ENCODE data around the gene SMURF2.

Gene SMURF2

DNA sequence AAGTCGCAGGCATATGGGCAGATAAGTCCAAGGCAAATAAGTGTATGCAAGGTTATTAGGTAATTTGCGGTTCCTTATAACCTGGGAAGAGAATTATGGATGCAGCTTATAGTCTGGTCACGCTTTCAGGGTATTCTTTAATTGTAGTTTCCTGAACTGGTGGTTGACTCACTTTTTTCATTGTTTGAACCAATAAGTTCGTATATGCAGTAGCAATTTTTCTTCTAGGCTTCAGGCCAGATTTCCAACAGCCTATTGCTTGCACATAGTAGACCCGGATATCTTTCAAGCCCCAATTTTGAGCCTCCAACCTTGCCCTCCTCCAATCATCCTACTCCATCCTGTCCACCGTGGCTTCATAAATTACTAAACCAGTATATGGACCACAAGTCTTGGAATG, 142.5 kb downstream of the SMURF2 start:
- H3K9ac ChIP-seq (ENCODE audit: insufficient read length, low read depth), result no peak overlapping the region
- no peaks in the 10 kb centered on the region for H3K27me3 ChIP-seq (ENCODE audit: insufficient read depth, insufficient read length)
- H3K4me1 ChIP-seq (ENCODE audit: insufficient read depth, insufficient read length), result no peaks in the 10 kb centered on the region
- H3K36me3 ChIP-seq (ENCODE audit: insufficient read depth, insufficient read length, low read length), result peaks cover 92% of the 10 kb centered on the region
- no peaks in the 10 kb centered on the region for H3K9me3 ChIP-seq (ENCODE audit: insufficient read depth, low read length)
- H3K4me3 ChIP-seq (ENCODE audit: insufficient read length, low read depth), result no peak overlapping the region
- TF ChIP-seq ZNF274 (IDR thresholded peaks at IDR 0.05; ENCODE audit: low read depth, low read length) (no peak), YY1 (IDR thresholded peaks at IDR 0.05; ENCODE audit: insufficient read depth, insufficient read length) (no peak), SUZ12 (IDR thresholded peaks at IDR 0.05; ENCODE audit: extremely low read depth, insufficient read depth, insufficient read length) (no peak)
- DNase-seq (ENCODE audit: low read depth, low spot score), result no peak

DNA sequence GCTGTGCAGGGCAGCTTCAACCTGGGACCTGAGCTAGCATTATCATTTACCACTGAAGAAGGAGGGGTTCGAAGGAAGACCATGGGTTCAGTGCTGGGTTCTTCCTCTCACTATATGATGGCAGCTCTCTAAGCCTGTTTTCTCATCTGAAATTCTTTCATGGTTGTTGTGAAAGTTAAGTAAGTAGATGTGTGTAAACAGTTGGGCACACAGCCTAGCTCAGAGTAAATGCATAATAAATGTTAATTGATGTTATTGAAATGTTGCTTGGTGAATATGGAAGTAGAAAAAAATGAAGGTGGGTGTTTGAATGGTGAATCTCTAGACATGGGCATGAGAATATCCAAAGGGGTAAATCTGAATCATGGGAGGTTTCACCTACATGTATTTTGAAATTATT, 146.3 kb downstream of the SMURF2 start:
- H3K36me3 ChIP-seq (ENCODE audit: insufficient read depth, insufficient read length, low read length), result peaks cover 90% of the 10 kb centered on the region
- no peaks in the 10 kb centered on the region for H3K4me1 ChIP-seq (ENCODE audit: insufficient read depth, insufficient read length)
- no peak for DNase-seq (ENCODE audit: low read depth, low spot score)
- no peak overlapping the region for H3K9ac ChIP-seq (ENCODE audit: insufficient read length, low read depth)
- no peak overlapping the region for H3K4me3 ChIP-seq (ENCODE audit: insufficient read length, low read depth)
- no peaks in the 10 kb centered on the region for H3K27me3 ChIP-seq (ENCODE audit: insufficient read depth, insufficient read length)
- no peaks in the 10 kb centered on the region for H3K9me3 ChIP-seq (ENCODE audit: insufficient read depth, low read length)
- TF ChIP-seq YY1 (IDR thresholded peaks at IDR 0.05; ENCODE audit: insufficient read depth, insufficient read length) (no peak), SUZ12 (IDR thresholded peaks at IDR 0.05; ENCODE audit: extremely low read depth, insufficient read depth, insufficient read length) (no peak), ZNF274 (IDR thresholded peaks at IDR 0.05; ENCODE audit: low read depth, low read length) (no peak)

DNA sequence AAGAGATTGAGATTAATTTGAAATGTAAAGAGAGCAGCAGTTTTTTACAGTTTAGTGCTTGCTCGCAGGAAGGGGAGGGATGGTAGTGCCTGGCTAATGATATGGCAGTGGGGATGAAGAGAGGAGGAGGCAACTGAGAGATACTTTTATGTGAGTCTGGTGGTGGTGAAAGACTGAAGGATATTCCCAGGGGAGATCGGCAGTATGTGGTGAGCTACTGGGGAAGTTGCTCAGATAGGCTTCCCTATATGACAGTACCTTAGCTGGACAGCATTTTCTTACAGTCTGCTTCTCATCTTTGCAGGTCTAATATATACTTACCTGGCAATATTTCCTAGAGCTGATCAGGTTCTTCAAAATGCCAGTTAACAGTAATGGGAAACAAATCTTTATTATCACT, 146.7 kb downstream of the SMURF2 start:
- no peaks in the 10 kb centered on the region for H3K4me1 ChIP-seq (ENCODE audit: insufficient read depth, insufficient read length)
- no peak overlapping the region for H3K9ac ChIP-seq (ENCODE audit: insufficient read length, low read depth)
- peaks cover 89% of the 10 kb centered on the region for H3K36me3 ChIP-seq (ENCODE audit: insufficient read depth, insufficient read length, low read length)
- no peaks in the 10 kb centered on the region for H3K27me3 ChIP-seq (ENCODE audit: insufficient read depth, insufficient read length)
- no peak overlapping the region for H3K4me3 ChIP-seq (ENCODE audit: insufficient read length, low read depth)
- no peak for DNase-seq (ENCODE audit: low read depth, low spot score)
- no peaks in the 10 kb centered on the region for H3K9me3 ChIP-seq (ENCODE audit: insufficient read depth, low read length)
- TF ChIP-seq SUZ12 (IDR thresholded peaks at IDR 0.05; ENCODE audit: extremely low read depth, insufficient read depth, insufficient read length), result no peak
- TF ChIP-seq ZNF274 (IDR thresholded peaks at IDR 0.05; ENCODE audit: low read depth, low read length), result no peak
- no peak for TF ChIP-seq YY1 (IDR thresholded peaks at IDR 0.05; ENCODE audit: insufficient read depth, insufficient read length)

DNA sequence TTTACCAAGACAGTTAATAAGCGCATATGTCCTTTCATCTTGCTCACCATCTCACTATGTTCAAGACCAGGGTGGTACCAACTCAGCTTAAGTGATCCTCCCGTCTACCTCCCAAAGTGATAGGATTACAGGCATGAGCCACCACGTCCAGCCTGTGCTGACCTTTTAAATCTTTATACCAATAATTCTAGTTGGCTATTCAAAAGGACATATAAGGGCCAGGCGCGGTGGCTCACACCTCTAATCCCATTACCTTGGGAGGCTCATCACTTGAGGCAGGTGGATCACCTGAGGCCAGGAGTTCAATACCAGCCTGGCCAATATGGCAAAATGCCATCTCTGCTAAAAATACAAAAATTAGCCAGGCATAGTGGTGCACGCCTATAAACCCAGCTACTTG, 152.9 kb downstream of the SMURF2 start:
- no peaks in the 10 kb centered on the region for H3K4me1 ChIP-seq (ENCODE audit: insufficient read depth, insufficient read length)
- no peak for TF ChIP-seq YY1 (IDR thresholded peaks at IDR 0.05; ENCODE audit: insufficient read depth, insufficient read length)
- no peak for TF ChIP-seq SUZ12 (IDR thresholded peaks at IDR 0.05; ENCODE audit: extremely low read depth, insufficient read depth, insufficient read length)
- no peak for TF ChIP-seq ZNF274 (IDR thresholded peaks at IDR 0.05; ENCODE audit: low read depth, low read length)
- no peak overlapping the region for H3K9ac ChIP-seq (ENCODE audit: insufficient read length, low read depth)
- no peak for DNase-seq (ENCODE audit: low read depth, low spot score)
- no peak overlapping the region for H3K4me3 ChIP-seq (ENCODE audit: insufficient read length, low read depth)
- H3K27me3 ChIP-seq (ENCODE audit: insufficient read depth, insufficient read length), result no peaks in the 10 kb centered on the region
- no peaks in the 10 kb centered on the region for H3K9me3 ChIP-seq (ENCODE audit: insufficient read depth, low read length)
- peaks cover 74% of the 10 kb centered on the region for H3K36me3 ChIP-seq (ENCODE audit: insufficient read depth, insufficient read length, low read length)

DNA sequence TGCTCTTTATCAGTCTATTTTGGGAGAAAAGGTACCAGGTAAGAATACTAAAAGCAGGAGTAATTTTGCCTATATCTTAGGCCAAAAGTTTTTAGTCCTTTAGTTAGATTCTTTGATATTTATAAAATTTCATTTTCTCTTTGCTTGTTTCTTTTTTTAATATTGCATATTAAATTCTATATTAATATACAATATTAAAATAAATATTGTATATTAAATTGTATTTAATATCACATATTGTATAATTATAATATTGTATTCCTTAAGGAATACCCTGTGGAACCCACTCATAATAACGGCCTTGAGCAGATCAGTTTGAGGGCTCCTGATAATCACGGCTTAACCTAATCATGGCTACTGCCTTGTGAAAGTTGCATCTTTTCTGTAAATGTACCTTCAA, 153.4 kb downstream of the SMURF2 start:
- peaks cover 74% of the 10 kb centered on the region for H3K36me3 ChIP-seq (ENCODE audit: insufficient read depth, insufficient read length, low read length)
- peak overlapping the region; percentile 91 for H3K9ac ChIP-seq (ENCODE audit: insufficient read length, low read depth)
- DNase-seq (ENCODE audit: low read depth, low spot score), result no peak

DNA sequence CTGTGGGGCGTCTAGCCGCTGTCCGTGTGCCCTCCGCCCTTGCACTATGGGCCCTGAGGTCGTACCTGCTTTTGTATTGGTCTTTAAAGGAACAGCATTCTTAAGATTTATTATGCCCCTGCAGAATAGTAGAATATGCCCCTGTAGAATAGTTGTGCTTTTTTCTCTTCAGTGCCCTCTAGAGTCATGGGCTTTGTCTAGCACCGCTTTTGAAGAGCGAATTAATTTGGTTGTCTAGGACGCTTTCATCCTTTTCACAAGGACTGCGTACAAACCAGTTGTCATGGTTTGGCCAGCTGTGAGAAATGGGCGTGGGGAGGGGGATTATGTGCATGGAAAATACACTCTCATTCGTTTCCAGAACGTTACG, 154.7 kb downstream of the SMURF2 start:
- peak overlapping the region; percentile 91 for H3K9ac ChIP-seq (ENCODE audit: insufficient read length, low read depth)
- no peaks in the 10 kb centered on the region for H3K27me3 ChIP-seq (ENCODE audit: insufficient read depth, insufficient read length)
- DNase-seq (ENCODE audit: low read depth, low spot score), result no peak
- peaks cover 74% of the 10 kb centered on the region for H3K36me3 ChIP-seq (ENCODE audit: insufficient read depth, insufficient read length, low read length)
- H3K9me3 ChIP-seq (ENCODE audit: insufficient read depth, low read length), result no peaks in the 10 kb centered on the region
- no peaks in the 10 kb centered on the region for H3K4me1 ChIP-seq (ENCODE audit: insufficient read depth, insufficient read length)
- TF ChIP-seq ZNF274 (IDR thresholded peaks at IDR 0.05; ENCODE audit: low read depth, low read length) (no peak), SUZ12 (IDR thresholded peaks at IDR 0.05; ENCODE audit: extremely low read depth, insufficient read depth, insufficient read length) (no peak), YY1 (IDR thresholded peaks at IDR 0.05; ENCODE audit: insufficient read depth, insufficient read length) (no peak)
- peak overlapping the region; percentile 94 for H3K4me3 ChIP-seq (ENCODE audit: insufficient read length, low read depth)

More for the DNA sequence above, 153.4 kb downstream of the SMURF2 start:
- Histone ChIP-seq H3K27me3 (ENCODE audit: insufficient read depth, insufficient read length) (no peaks in the 10 kb centered on the region), H3K9me3 (ENCODE audit: insufficient read depth, low read length) (no peaks in the 10 kb centered on the region), H3K4me1 (ENCODE audit: insufficient read depth, insufficient read length) (no peaks in the 10 kb centered on the region), H3K4me3 (ENCODE audit: insufficient read length, low read depth) (peak overlapping the region; percentile 94)
- TF ChIP-seq SUZ12 (IDR thresholded peaks at IDR 0.05; ENCODE audit: extremely low read depth, insufficient read depth, insufficient read length) (no peak), YY1 (IDR thresholded peaks at IDR 0.05; ENCODE audit: insufficient read depth, insufficient read length) (no peak), ZNF274 (IDR thresholded peaks at IDR 0.05; ENCODE audit: low read depth, low read length) (no peak)

DNA sequence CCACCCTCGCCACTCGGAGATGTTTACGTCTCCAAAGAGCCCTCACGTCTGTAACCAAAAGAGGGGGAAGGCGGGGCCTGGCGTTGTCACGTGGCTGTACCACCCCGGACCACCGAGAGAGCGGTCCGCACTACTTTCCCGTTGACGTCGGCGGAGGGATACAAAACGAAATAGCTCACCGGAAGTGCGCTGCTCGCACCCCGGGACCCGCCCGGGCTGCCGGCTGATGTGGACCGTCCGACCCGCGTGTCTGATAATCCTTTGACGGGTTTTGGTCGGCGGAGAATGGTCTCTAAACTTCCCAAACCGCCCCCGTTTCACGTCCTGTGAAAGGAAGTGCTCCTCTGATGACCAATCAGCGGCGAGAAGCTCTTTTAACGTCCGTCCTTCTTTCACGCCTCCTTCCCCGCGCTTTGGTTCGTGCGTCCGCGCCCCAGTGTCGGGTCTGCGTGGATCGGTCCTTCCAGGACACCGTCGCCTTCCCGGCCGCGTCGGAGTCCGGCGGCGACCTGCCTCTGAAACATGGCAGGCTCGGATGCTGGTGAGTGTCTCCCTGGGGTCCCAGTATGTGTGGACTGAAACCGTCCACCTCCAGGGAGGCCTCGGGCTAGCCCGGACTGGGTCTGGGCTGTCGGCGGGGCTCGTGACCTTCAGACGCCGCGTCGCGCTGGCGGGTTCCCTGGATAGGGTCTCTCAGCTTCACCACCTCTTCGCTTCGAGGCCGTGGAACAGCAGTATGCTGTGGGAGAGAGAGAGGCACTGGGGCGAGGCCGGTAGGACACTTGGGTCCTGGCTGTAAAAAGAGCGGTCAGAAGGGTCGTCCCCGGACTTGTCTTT, 155.3 kb downstream of the SMURF2 start, which contains the start of gene CEP95:
Gene CEP95 (plus strand): TSS at position 402 of the 837 bp plus-strand sequence. CDS start 121 bp downstream, at position 523.
- H3K9ac ChIP-seq (ENCODE audit: insufficient read length, low read depth), result peak within 1 kb of the TSS; percentile 98
- no peaks in the 10 kb centered on the region for H3K9me3 ChIP-seq (ENCODE audit: insufficient read depth, low read length)
- no peak for TF ChIP-seq SUZ12 (IDR thresholded peaks at IDR 0.05; ENCODE audit: extremely low read depth, insufficient read depth, insufficient read length)
- no peak for TF ChIP-seq YY1 (IDR thresholded peaks at IDR 0.05; ENCODE audit: insufficient read depth, insufficient read length)
- no peak for TF ChIP-seq ZNF274 (IDR thresholded peaks at IDR 0.05; ENCODE audit: low read depth, low read length)
- H3K4me1 ChIP-seq (ENCODE audit: insufficient read depth, insufficient read length), result no peaks in the 10 kb centered on the region
- H3K27me3 ChIP-seq (ENCODE audit: insufficient read depth, insufficient read length), result no peaks in the 10 kb centered on the region
- peak within 1 kb of the TSS; percentile 94 for H3K4me3 ChIP-seq (ENCODE audit: insufficient read length, low read depth)
- H3K36me3 ChIP-seq (ENCODE audit: insufficient read depth, insufficient read length, low read length), result peaks cover 74% of the 10 kb centered on the region
- peak; percentile 59 for DNase-seq (ENCODE audit: low read depth, low spot score)

Measured in NT2/D1 (cell line).